PC-9 (cell line): ENCODE measurements around the gene CWC27. TPM values are rescaled to one million over a fixed set of nuclear protein-coding genes. Genes with fewer than 3 reads are reported as not detected.

Source experiments
- BruUV-seq: library from RNA; stranded (reverse); fragments of 400-500 nt; replicated peaks from 2 replicates; lab custom pipeline; 2021; lab: Mats Ljungman, UMichigan
- CTCF ChIA-PET: fragments of 300-600 bp; sonication (Branson Sonifier 250); formaldehyde crosslinking; loops from one replicate; lab custom pipeline; 2022; ENCODE audit warnings: antibody characterized with exemption; lab: Charles Lee
- POLR2A ChIA-PET: fragments of 300-600 bp; sonication (Branson Sonifier 250); formaldehyde crosslinking; loops from one replicate; lab custom pipeline; 2022; ENCODE audit warnings: antibody characterized with exemption; ENCODE audit not compliant: unreplicated experiment; lab: Charles Lee
- DNase-seq, 2 experiments: peaks; one replicate each; pipeline versions ENCODE4 v3.0.0 to v3.0.0-alpha.2; 2015 to 2022; ENCODE audit warnings: mixed read lengths in 1 of 2
- H2AFZ ChIP-seq: fragments of 200-600 bp; sonication (generic); 2 replicates; pipeline ENCODE4 v1.8.1; 2017; ENCODE audit warnings: antibody characterized with exemption
- H3F3A ChIP-seq: fragments of 200-600 bp; sonication (generic); 2 replicates; pipeline ENCODE4 v1.8.1; 2017; ENCODE audit warnings: antibody characterized with exemption, mild to moderate bottlenecking, low read depth; ENCODE audit not compliant: insufficient read depth
- H3K27ac ChIP-seq: fragments of 200-600 bp; sonication (generic); 2 replicates; pipeline ENCODE4 v1.6.1; 2016; ENCODE audit warnings: mixed run types
- H3K27me3 ChIP-seq: fragments of 200-600 bp; sonication (generic); 2 replicates; pipeline ENCODE4 v1.6.1; 2016; ENCODE audit warnings: low read depth, mixed run types; ENCODE audit not compliant: insufficient read depth
- H3K36me3 ChIP-seq: fragments of 200-600 bp; sonication (generic); 2 replicates; pipeline ENCODE4 v1.6.1; 2016; ENCODE audit warnings: low read depth, mixed run types
- H3K4me1 ChIP-seq: fragments of 200-600 bp; sonication (generic); replicated peaks from 2 replicates; pipeline ENCODE4 v1.6.1; 2016; ENCODE audit warnings: mixed run types; ENCODE audit not compliant: insufficient read depth
- H3K4me2 ChIP-seq: fragments of 200-600 bp; sonication (generic); 2 replicates; pipeline ENCODE4 v1.6.1; 2017; ENCODE audit warnings: mixed run types
- H3K4me3 ChIP-seq: fragments of 200-600 bp; sonication (generic); 2 replicates; pipeline ENCODE4 v1.6.1; 2016; ENCODE audit warnings: mixed run types
- H3K79me2 ChIP-seq: fragments of 200-600 bp; sonication (generic); 2 replicates; pipeline ENCODE4 v1.6.1; 2017; ENCODE audit warnings: low read depth, mixed run types
- H3K9me2 ChIP-seq: fragments of 200-600 bp; sonication (generic); 2 replicates; pipeline ENCODE4 v1.8.1; 2017; ENCODE audit warnings: mild to moderate bottlenecking; ENCODE audit not compliant: insufficient read depth
- H3K9me3 ChIP-seq: fragments of 200-600 bp; sonication (generic); 2 replicates; pipeline ENCODE4 v1.8.1; 2016; ENCODE audit warnings: low read depth; ENCODE audit not compliant: insufficient read depth
- H4K20me1 ChIP-seq: fragments of 200-600 bp; sonication (generic); 2 replicates; pipeline ENCODE4 v1.8.1; 2017; ENCODE audit not compliant: insufficient read depth
- CTCF ChIP-seq: fragments of 200-600 bp; sonication (generic); conservative IDR thresholded peaks from 2 replicates; pipeline ENCODE4 v1.6.1; 2017; ENCODE audit warnings: mixed run types, antibody characterized with exemption, mild to moderate bottlenecking, moderate library complexity
- EZH2 ChIP-seq: fragments of 200-600 bp; sonication (generic); IDR thresholded peaks from 2 replicates; pipeline ENCODE4 v1.8.0; 2017; ENCODE audit warnings: antibody characterized with exemption, low read depth
- intact Hi-C: fragments of 100-400 bp; cut with micrococcal nuclease; formaldehyde crosslinking; loops from one replicate; pipeline ENCODE4 v1.10.0; 2022; ENCODE audit not compliant: unreplicated experiment
- total RNA-seq: library from RNA; stranded (reverse); gene quantifications from 2 replicates; pipeline ENCODE4 v1.2.3, GENCODE V29; 2021

Gene CWC27
- total RNA-seq, 1 experiment from 2014 or later: 24.1 TPM

GRCh38 chr5:64836190-64836755 is 67.5 kb downstream of the CWC27 start:
- Histone ChIP-seq H3K27ac (no peak overlapping the region), H3K79me2 (no peaks in the 10 kb centered on the region), H3K36me3 (no peaks in the 10 kb centered on the region), H2AFZ (no peak overlapping the region), H3K4me1 (no peaks in the 10 kb centered on the region), H3F3A (no peaks in the 10 kb centered on the region), H3K9me2 (no peaks in the 10 kb centered on the region), H3K27me3 (no peaks in the 10 kb centered on the region), H3K4me2 (no peak overlapping the region), H4K20me1 (no peaks in the 10 kb centered on the region), H3K9me3 (0 out of 2 replicates have a peak, but pooled peaks cover 3% of the 10 kb centered on the region), H3K4me3 (no peak overlapping the region)
- BruUV-seq: no TSS peak
- no peak for DNase-seq
- CTCF ChIA-PET: no interaction called here
- TF ChIP-seq EZH2 (no peak), CTCF (no peak)
- intact Hi-C loops: no loop called here
- POLR2A ChIA-PET: no interaction called here

- DNase-seq: no peak
- BruUV-seq: no TSS peak
- CTCF ChIA-PET: no interaction called here
- POLR2A ChIA-PET: no interaction called here
- Histone ChIP-seq H3K9me3 (0 out of 2 replicates have a peak, but pooled peaks cover 3% of the 10 kb centered on the region), H3K27me3 (no peaks in the 10 kb centered on the region), H4K20me1 (no peaks in the 10 kb centered on the region), H2AFZ (no peak overlapping the region), H3K4me2 (no peak overlapping the region), H3K79me2 (no peaks in the 10 kb centered on the region), H3K4me3 (no peak overlapping the region), H3K4me1 (no peaks in the 10 kb centered on the region), H3K27ac (no peak overlapping the region), H3F3A (no peaks in the 10 kb centered on the region), H3K9me2 (no peaks in the 10 kb centered on the region), H3K36me3 (no peaks in the 10 kb centered on the region)
- no peak for TF ChIP-seq CTCF
- TF ChIP-seq EZH2: no peak
- intact Hi-C loops: no loop called here
Observed at GRCh38 chr5:64836786-64837185, 68.1 kb downstream of the CWC27 start.

GRCh38 chr5:64838376-64838775 is 69.6 kb downstream of the CWC27 start:
- H3K4me2 ChIP-seq: no peak overlapping the region
- POLR2A ChIA-PET: interaction anchor here (0.5 kb wide), 1 partner anchor 1183 kb away, joined by 3 read pairs; no protein-coding TSS in a partner anchor
- BruUV-seq: no TSS peak

More at GRCh38 chr5:64838376-64838775, 69.6 kb downstream of the CWC27 start:
- no peaks in the 10 kb centered on the region for H4K20me1 ChIP-seq
- TF ChIP-seq EZH2: no peak
- TF ChIP-seq CTCF: no peak
- no peaks in the 10 kb centered on the region for H3K79me2 ChIP-seq
- 0 out of 2 replicates have a peak, but pooled peaks cover 3% of the 10 kb centered on the region for H3K9me3 ChIP-seq
- no peaks in the 10 kb centered on the region for H3K36me3 ChIP-seq
- no peaks in the 10 kb centered on the region for H3K4me1 ChIP-seq
- CTCF ChIA-PET: no interaction called here
- H2AFZ ChIP-seq: no peak overlapping the region
- no peak overlapping the region for H3K4me3 ChIP-seq
- H3F3A ChIP-seq: no peaks in the 10 kb centered on the region
- H3K9me2 ChIP-seq: no peaks in the 10 kb centered on the region
- no peaks in the 10 kb centered on the region for H3K27me3 ChIP-seq
- no peak for DNase-seq
- no peak overlapping the region for H3K27ac ChIP-seq
- intact Hi-C loops: no loop called here
